HG02763 (cell line): ENCODE results near the gene PTGDR2.

Source experiments
- ATAC-seq: cut with Tn5 transposase; IDR thresholded peaks from one replicate; pipeline ENCODE4 v1.9.1; 2021; ENCODE audit warnings: mild to moderate bottlenecking, moderate library complexity; ENCODE audit not compliant: unreplicated experiment

The PTGDR2 gene

GRCh38 chr11:60816590-60817157, 39.1 kb downstream of the PTGDR2 start:
- ATAC-seq: no peak

DNA sequence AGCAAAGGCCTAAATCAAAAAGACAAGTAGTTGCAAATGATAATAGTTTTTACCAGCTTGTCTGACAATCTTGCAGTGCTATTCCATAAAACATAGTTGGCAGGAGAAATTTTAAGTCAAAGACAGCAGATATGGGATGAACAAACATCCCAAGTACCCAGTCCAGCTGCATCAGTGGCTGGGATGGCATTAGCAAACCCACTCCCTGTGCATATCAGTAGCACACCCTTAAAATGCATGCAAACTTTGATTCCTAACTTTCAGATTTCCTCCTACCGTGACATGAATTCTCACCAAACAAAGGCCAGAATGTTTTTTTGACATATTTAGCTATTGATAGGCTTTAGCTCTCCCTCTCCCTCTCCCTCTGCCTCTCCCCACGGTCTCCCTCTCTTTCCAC, 41.6 kb downstream of the PTGDR2 start:
- no peak for ATAC-seq

DNA sequence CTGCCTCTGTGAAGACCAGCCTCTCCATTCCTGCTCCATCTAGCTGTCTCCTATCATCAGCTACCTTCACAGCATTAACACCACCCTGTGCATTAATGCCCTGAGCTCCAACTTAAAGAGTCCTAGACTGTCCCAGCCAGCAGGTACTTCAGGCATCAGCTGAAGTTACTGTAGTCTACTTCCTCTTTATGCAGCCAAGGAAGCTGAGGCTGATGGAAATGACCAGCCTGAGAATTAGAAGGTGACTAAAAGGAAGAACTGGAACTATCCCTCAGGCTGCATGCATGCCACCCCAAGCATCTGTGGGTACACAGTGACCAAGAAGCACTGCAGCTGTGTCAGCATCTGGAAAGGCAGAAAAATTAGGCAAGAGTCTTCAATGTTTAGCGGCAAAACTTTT, 42.4 kb downstream of the PTGDR2 start:
- ATAC-seq: no peak

GRCh38 chr11:60810569-60810968, 45.2 kb downstream of the PTGDR2 start:
- no peak for ATAC-seq

DNA sequence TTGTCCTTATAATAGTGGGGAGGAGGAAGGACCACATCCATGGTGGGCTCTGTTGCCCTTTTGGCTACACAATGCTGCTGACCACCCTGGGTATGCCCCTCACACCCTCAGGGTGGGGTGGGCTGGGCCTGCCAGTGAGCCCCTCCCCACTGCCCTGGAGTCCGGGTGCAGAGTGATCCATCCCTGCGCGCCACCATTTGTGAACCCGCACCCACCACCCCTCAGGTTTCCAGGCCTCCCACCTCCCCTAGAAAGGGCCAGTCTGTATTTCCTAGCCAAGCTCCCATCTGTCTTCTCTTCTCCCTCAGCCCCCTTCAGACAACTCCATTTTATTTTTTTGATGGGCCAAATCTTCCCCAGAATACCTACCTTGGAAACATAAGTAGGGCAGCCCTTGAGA, 45.6 kb downstream of the PTGDR2 start:
- ATAC-seq: no peak

DNA sequence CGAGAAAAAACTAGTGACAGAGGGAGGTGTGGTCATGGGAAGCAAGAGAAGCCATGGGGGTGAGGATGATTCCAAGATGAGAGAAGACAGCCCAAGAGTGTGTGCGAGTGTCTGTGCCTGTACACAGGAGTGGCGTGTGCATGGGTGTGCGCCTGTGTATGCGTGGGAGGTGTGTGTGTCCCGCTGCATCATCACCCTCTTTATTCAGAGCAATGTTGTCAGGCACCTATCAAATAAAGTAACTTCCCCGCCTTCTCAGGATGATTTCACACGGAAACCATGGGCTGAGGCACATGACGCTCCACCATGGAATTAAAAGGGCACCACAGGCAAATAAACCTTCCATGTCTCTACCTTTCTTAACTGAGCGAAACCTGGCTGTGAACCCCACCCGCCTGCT, 46.1 kb downstream of the PTGDR2 start:
- ATAC-seq: no peak

DNA sequence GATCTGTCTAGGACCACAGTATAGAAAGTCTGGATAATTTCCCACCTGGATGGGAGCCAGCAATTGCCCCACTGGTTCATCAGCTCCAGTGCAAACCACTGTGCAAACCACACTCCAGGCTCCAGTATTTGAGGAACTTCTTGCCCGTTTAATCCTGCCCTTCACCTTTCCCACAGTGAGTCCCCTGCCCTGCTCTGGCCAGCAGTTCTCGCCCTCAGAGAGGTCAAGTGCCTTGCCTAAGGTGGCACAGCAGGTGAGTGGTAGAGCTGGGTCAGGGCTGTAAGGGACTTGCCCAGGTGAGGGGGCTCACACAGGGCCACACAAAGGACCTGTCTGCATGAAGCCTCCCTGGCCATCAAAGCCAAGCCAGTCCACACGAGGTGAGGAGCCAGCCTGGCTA, 46.5 kb downstream of the PTGDR2 start:
- ATAC-seq: no peak

DNA sequence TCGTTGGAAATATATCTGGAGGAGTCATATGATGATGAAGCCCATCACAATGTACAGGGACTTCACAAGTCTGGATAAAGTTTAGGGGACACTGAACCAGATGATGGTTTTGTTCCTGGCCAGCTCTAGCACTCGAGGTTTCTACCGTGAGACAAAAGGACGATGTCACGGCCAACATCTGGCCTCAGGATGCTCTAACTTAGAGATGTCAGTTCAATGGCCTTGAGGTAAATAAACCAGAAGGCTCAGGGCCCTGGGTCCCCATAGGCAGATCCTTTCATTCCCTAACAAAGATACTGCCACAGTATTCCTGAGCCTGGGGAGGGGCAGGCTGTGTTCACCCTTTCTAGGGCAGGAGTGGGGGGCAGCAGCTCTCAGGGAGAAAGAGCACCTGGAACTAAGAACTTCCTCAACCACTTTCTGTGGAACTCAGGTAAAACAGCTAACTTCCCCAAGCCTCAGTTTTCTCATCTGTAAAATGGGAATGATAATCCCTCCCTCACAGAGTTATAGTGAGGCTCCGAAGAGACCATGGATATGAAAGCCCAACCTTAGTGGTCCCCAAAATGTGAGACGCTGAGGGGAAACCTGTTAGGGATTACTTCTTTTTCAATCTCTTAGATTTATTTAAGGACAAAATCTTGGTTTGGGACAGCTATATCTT, 52.3 kb downstream of the PTGDR2 start:
- ATAC-seq: no peak

DNA sequence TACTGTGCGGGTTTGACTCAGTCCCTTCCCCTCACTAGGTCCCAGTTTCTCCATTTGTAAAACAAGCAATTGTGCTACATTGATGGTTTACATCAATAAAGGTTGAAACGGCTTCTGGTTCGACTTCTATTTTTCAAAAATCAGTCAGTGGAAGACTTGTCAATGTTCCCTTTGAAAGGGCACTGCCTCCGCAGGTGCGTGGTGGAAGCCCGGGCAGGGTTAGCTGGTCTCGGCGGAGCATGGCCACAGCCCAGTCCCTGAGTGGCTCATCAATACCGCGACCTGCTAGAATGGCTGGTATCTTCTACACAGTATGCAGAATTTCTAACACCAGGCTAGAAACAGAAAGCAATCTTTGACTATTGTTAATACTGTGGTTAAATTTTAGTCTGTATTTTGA, 54.6 kb downstream of the PTGDR2 start:
- ATAC-seq: no peak
